Activated CD4-positive, alpha-beta T cell treated with anti-CD3 and anti-CD28 coated beads for 4 hours (primary cell): ENCODE measurements around the gene ATG9A.

ENCODE experiments used
- DNase-seq, 2 donors: peaks; one replicate each; pipeline ENCODE4 v3.0.0-alpha.2; 2020

ATG9A gene

GRCh38 chr2:219175928-219176817, 53.3 kb downstream of the ATG9A start:
- peak; percentile 17 to 21 for DNase-seq

GRCh38 chr2:219175486-219175885, 54.0 kb downstream of the ATG9A start:
- no peak for DNase-seq

GRCh38 chr2:219174801-219175200, 54.6 kb downstream of the ATG9A start:
- DNase-seq, result no peak

GRCh38 chr2:219174146-219174545, 55.3 kb downstream of the ATG9A start:
- DNase-seq, result no peak

- no peak for DNase-seq
Measured at GRCh38 chr2:219173176-219173575, 56.3 kb downstream of the ATG9A start.

- DNase-seq, result no peak
Measured at GRCh38 chr2:219172231-219173154, 56.9 kb downstream of the ATG9A start.

- peak; percentile 21 to 43 for DNase-seq
Measured at GRCh38 chr2:219171231-219171651, 58.2 kb downstream of the ATG9A start.

- no peak for DNase-seq
Measured at GRCh38 chr2:219169930-219170654, 59.3 kb downstream of the ATG9A start, which contains the start of gene SLC23A3. TSS of gene SLC23A3 (minus strand) at chr2:219170029. CDS start at chr2:219169984, 45 bp downstream.
